OCI-LY3 (cell line): Measurements from ENCODE around the gene AMOT.

Source experiments
- H2AFZ ChIP-seq: fragments of 200-600, 300-600 bp; shearing (Covaris generic); 2 replicates; pipeline ENCODE4 v1.6.0; 2014; ENCODE audit warnings: antibody characterized with exemption, low read depth, low read length
- H3K27ac ChIP-seq: fragments of 200-600, 300-600 bp; sonication (generic); 2 replicates; pipeline ENCODE4 v1.5.1; 2014; ENCODE audit warnings: mild to moderate bottlenecking, low read length, moderate library complexity, mixed read lengths
- H3K27me3 ChIP-seq: fragments of 200-600, 300-600 bp; sonication (generic); 2 replicates; pipeline ENCODE4 v1.6.1; 2014; ENCODE audit warnings: low read depth, low read length, mixed read lengths
- H3K36me3 ChIP-seq: fragments of 200-600, 300-600 bp; sonication (generic); replicated peaks from 2 replicates; pipeline ENCODE3; 2014; ENCODE audit warnings: low read depth, low read length, mixed read lengths
- H3K4me1 ChIP-seq: fragments of 300-600, 200-600 bp; sonication (generic); 2 replicates; pipeline ENCODE4 v1.6.1; 2014; ENCODE audit warnings: low read length, mixed read lengths
- H3K4me2 ChIP-seq: fragments of 200-600, 300-600 bp; sonication (generic); 2 replicates; pipeline ENCODE4 v1.6.1; 2014; ENCODE audit warnings: low read length, mixed read lengths
- H3K4me3 ChIP-seq: fragments of 300-600, 200-600 bp; sonication (generic); 2 replicates; pipeline ENCODE4 v1.5.1; 2014; ENCODE audit warnings: antibody characterized with exemption, mild to moderate bottlenecking, low read length, moderate library complexity
- H3K79me2 ChIP-seq: fragments of 300-600, 200-600 bp; shearing (Covaris generic); 2 replicates; pipeline ENCODE4 v1.6.1; 2014; ENCODE audit warnings: mild to moderate bottlenecking, low read length, mixed read lengths
- H3K9ac ChIP-seq: fragments of 300-600, 200-600 bp; shearing (Covaris generic); 2 replicates; pipeline ENCODE4 v1.6.0; 2014; ENCODE audit warnings: mild to moderate bottlenecking, low read length, moderate library complexity
- H3K9me3 ChIP-seq: fragments of 200-600, 300-600 bp; shearing (Covaris generic); 2 replicates; pipeline ENCODE4 v1.6.1; 2014; ENCODE audit warnings: low read length, mixed read lengths; ENCODE audit not compliant: insufficient read depth
- H4K20me1 ChIP-seq: fragments of 200-600, 300-600 bp; sonication (generic); 2 replicates; pipeline ENCODE4 v1.6.1; 2016; ENCODE audit warnings: low read length, mixed read lengths; ENCODE audit not compliant: insufficient read depth
- EZH2phosphoT487 ChIP-seq: fragments of 200-600 bp; shearing (Covaris generic); IDR thresholded peaks from 2 replicates; pipeline ENCODE4 v1.6.1; 2018; ENCODE audit warnings: antibody characterized with exemption, mixed run types, low read depth
- TF ChIP-seq, protein P1 (sequence below): fragments of 200-600, 300-600 bp; sonication (generic); IDR thresholded peaks from 2 replicates; pipeline ENCODE4 v1.5.1; 2014; ENCODE audit warnings: antibody characterized with exemption, low read length, low read depth

The AMOT gene

DNA sequence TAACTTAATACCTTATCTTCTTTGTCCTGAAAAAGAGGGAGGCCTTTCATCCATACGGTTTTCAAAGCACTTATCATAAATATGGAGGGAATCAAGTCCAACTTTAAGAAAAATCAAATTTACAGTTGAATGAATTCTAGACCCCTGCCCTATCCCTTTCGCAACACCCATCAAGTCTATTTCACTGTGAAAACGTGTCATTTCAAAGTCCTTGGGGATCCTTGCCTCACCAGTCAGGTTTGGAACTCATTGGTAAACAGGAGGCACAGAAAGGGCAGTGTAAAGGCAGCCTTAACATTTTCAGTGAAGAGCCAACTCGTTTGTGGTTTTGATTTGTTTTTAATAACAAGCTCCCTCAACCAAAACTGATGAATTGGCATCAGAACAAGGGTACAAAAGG lies 66.5 kb downstream of the AMOT start:
- no peak for TF ChIP-seq EZH2phosphoT487
- TF ChIP-seq, protein P1, sequence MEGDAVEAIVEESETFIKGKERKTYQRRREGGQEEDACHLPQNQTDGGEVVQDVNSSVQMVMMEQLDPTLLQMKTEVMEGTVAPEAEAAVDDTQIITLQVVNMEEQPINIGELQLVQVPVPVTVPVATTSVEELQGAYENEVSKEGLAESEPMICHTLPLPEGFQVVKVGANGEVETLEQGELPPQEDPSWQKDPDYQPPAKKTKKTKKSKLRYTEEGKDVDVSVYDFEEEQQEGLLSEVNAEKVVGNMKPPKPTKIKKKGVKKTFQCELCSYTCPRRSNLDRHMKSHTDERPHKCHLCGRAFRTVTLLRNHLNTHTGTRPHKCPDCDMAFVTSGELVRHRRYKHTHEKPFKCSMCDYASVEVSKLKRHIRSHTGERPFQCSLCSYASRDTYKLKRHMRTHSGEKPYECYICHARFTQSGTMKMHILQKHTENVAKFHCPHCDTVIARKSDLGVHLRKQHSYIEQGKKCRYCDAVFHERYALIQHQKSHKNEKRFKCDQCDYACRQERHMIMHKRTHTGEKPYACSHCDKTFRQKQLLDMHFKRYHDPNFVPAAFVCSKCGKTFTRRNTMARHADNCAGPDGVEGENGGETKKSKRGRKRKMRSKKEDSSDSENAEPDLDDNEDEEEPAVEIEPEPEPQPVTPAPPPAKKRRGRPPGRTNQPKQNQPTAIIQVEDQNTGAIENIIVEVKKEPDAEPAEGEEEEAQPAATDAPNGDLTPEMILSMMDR, result no peak
- H3K27me3 ChIP-seq, result no peaks in the 10 kb centered on the region
- no peaks in the 10 kb centered on the region for H3K4me1 ChIP-seq
- H3K79me2 ChIP-seq, result no peaks in the 10 kb centered on the region
- H3K9ac ChIP-seq, result no peak overlapping the region
- H4K20me1 ChIP-seq, result no peaks in the 10 kb centered on the region
- no peak overlapping the region for H2AFZ ChIP-seq
- H3K9me3 ChIP-seq, result no peaks in the 10 kb centered on the region
- H3K4me3 ChIP-seq, result no peak overlapping the region
- no peak overlapping the region for H3K27ac ChIP-seq
- H3K4me2 ChIP-seq, result no peak overlapping the region
- H3K36me3 ChIP-seq, result peaks cover 12% of the 10 kb centered on the region

DNA sequence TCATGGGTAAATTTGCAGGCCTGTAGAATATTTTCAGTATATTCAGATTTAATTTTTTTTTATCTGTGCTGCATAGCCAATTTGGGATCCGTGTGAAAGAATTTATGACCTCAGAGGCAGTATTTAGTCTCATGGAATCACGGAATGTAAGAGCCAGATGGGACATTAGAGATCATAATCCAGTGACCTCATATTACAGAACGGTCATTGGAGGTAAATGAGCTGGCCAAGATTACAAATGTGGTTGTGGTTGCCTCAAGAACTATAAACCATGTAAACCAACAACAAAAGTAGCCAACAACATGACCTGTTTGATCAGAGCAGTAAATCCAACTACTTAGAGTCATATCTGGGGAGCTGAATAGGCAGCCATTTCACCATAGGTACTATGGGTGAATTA lies 71.6 kb downstream of the AMOT start:
- no peak overlapping the region for H3K9ac ChIP-seq
- no peak overlapping the region for H3K4me3 ChIP-seq
- no peaks in the 10 kb centered on the region for H4K20me1 ChIP-seq
- TF ChIP-seq, protein P1, result no peak
- TF ChIP-seq EZH2phosphoT487, result no peak
- H3K4me1 ChIP-seq, result peaks cover 22% of the 10 kb centered on the region
- H2AFZ ChIP-seq, result no peak overlapping the region
- no peaks in the 10 kb centered on the region for H3K27me3 ChIP-seq
- no peaks in the 10 kb centered on the region for H3K9me3 ChIP-seq
- H3K27ac ChIP-seq, result no peak overlapping the region
- no peaks in the 10 kb centered on the region for H3K79me2 ChIP-seq
- H3K36me3 ChIP-seq, result no peaks in the 10 kb centered on the region
- H3K4me2 ChIP-seq, result no peak overlapping the region

DNA sequence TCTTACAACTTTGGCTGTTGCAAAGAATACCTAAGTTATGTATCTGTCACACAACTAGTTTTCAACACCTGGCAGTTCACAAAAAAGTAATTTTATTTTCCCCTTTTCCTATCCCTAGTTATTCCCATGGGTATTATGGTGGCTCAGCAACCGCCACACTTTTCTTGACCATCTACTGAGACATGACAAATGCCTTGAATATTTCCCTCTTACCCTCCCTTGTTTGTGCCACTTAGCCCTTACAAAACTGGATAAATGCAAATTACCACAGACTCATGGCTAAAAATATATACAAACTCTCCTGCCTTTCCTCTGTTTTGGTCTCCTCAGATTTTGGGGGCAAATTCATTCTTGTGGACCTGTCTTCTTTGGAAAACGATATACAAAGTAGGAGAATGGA lies 72.1 kb downstream of the AMOT start:
- no peak overlapping the region for H3K4me2 ChIP-seq
- H3K27ac ChIP-seq, result no peak overlapping the region
- no peaks in the 10 kb centered on the region for H3K79me2 ChIP-seq
- H4K20me1 ChIP-seq, result no peaks in the 10 kb centered on the region
- H3K36me3 ChIP-seq, result no peaks in the 10 kb centered on the region
- no peak for TF ChIP-seq EZH2phosphoT487
- TF ChIP-seq, protein P1, result no peak
- no peak overlapping the region for H3K9ac ChIP-seq
- H3K4me1 ChIP-seq, result peaks cover 22% of the 10 kb centered on the region
- no peak overlapping the region for H2AFZ ChIP-seq
- no peaks in the 10 kb centered on the region for H3K27me3 ChIP-seq
- no peak overlapping the region for H3K4me3 ChIP-seq
- H3K9me3 ChIP-seq, result no peaks in the 10 kb centered on the region

DNA sequence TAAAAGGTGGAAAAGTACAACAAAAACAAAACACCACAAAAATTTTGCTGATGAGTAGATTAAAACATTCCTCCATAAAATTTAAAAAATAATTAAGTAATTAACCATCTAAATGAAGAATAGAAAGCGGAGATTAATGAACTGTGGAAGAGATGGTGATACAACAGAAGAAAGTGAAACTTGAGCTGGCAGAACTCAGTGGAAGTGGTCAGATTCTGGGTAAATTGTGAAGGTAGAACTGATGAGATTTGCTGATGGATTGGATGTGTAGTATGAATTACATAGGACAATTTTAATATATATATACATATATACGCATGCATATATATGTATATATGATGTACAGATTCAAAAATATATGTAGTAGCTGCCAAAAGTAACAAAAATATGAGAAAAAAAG lies 73.9 kb downstream of the AMOT start:
- Histone ChIP-seq H3K27ac (peak overlapping the region; percentile 68), H3K79me2 (no peaks in the 10 kb centered on the region), H3K27me3 (no peaks in the 10 kb centered on the region), H3K4me2 (peak overlapping the region; percentile 51), H3K9ac (peak overlapping the region; percentile 40; the same call in 1 of the 2 replicates), H2AFZ (peak overlapping the region; percentile 93; the same call in 1 of the 2 replicates), H4K20me1 (no peaks in the 10 kb centered on the region), H3K9me3 (no peaks in the 10 kb centered on the region), H3K36me3 (peaks cover 6% of the 10 kb centered on the region), H3K4me3 (peak overlapping the region; percentile 32; the same call in 1 of the 2 replicates), H3K4me1 (peaks cover 33% of the 10 kb centered on the region)
- TF ChIP-seq, protein P1, result no peak
- TF ChIP-seq EZH2phosphoT487, result no peak
